ENCODE results near the gene PABPN1.
A peak's percentile ranks its signal among the peaks of the same experiment; 100 is the strongest.

The PABPN1 gene

GRCh38 chr14:23302290-23303225 is 18.7 kb upstream of the PABPN1 start, which contains the start of gene PPP1R3E:
PPP1R3E (minus strand) TSS chr14:23302859; CDS start chr14:23302576, 283 bp downstream.
- no peak for TF ChIP-seq CTCF (conservative IDR thresholded peaks at IDR 0.05; ENCODE audit: control insufficient read depth, insufficient read depth, low read depth, low read length)
- H3K4me3 ChIP-seq (ENCODE audit: control insufficient read depth, low read depth, low read length) = peak within 1 kb of the TSS; percentile 65
- peak; percentile 43 for DNase-seq (ENCODE audit: low read depth)

DNA sequence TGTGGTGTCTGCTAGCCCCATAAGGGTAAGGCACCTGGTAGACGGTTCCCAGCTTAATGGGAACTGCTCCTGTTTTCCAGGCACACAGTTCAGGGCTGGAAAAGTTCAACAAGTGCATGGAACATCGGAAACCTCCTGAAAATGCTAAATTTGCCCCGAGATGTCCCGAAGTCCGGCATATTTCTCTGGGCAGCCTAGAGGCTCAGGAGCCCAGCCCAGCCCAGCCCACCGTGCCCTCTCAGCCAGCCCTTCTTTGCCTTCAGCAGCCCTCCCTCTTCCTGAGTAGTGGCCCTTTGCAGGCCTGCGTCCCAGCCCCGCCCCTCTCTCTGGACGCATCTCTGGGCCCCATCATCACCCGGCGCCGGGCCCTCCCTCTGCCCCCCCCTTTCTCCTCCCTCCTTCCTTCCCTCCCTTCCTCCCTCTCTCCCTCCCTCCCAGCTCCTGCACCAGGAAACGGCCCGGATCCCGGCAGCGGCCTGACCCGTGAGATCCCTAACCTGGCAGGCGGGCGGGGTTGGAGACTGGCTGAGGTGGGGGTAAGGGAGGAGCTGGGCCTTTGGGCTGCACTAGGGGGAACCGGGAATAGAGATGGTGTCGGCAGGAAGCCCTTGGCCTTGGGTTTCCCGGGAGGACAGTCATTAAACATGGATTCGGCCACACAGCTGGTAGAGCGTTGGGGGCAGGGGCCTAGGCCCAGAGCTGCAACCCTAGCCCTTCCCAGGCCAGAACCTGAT is 14.7 kb upstream of the PABPN1 start, which contains the start of gene BCL2L2:
Gene BCL2L2 (plus strand): TSS at position 422 of the 734 bp plus-strand sequence. CDS start 935 bp downstream, outside the sequence.
- peak; percentile 83 for DNase-seq (ENCODE audit: low read depth)
- no peak for TF ChIP-seq CTCF (conservative IDR thresholded peaks at IDR 0.05; ENCODE audit: control insufficient read depth, insufficient read depth, low read depth, low read length)
- peak within 1 kb of the TSS; percentile 95 for H3K4me3 ChIP-seq (ENCODE audit: control insufficient read depth, low read depth, low read length)

DNA sequence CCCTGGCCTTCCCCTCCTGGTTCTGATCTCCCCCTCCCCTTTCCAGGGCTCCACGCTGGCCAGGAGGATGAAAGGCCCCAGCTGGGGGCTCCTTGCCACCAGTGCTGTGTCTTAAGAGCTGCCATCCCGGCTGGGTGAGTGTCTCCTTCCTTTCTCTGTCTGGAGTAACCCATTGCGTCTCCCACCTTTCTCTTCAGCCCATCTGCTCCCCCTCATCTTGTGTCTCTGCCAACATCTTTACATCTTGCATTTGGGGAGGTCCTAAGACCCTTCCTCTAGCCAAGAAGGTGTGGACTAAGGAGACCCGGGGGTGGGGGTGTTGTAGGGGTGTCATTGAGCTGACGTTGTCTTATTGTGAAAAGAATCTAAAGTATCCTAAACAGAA is 14.1 kb upstream of the PABPN1 start:
- TF ChIP-seq CTCF (conservative IDR thresholded peaks at IDR 0.05; ENCODE audit: control insufficient read depth, insufficient read depth, low read depth, low read length) = no peak
- peak overlapping the region; percentile 95 for H3K4me3 ChIP-seq (ENCODE audit: control insufficient read depth, low read depth, low read length)
- DNase-seq (ENCODE audit: low read depth) = no peak

- H3K4me3 ChIP-seq (ENCODE audit: control insufficient read depth, low read depth, low read length) = peak overlapping the region; percentile 95
- DNase-seq (ENCODE audit: low read depth) = peak; percentile 70
- no peak for TF ChIP-seq CTCF (conservative IDR thresholded peaks at IDR 0.05; ENCODE audit: control insufficient read depth, insufficient read depth, low read depth, low read length)
Observed at GRCh38 chr14:23307687-23308644, 13.3 kb upstream of the PABPN1 start.

- peak overlapping the region; percentile 95 for H3K4me3 ChIP-seq (ENCODE audit: control insufficient read depth, low read depth, low read length)
- TF ChIP-seq CTCF (conservative IDR thresholded peaks at IDR 0.05; ENCODE audit: control insufficient read depth, insufficient read depth, low read depth, low read length) = no peak
- no peak for DNase-seq (ENCODE audit: low read depth)
Observed at GRCh38 chr14:23308721-23309445, 12.4 kb upstream of the PABPN1 start.
